HG02870 (cell line): ENCODE results near the gene CCDC172.

ENCODE experiments used
- ATAC-seq: cut with Tn5 transposase; IDR thresholded peaks from one replicate; pipeline ENCODE4 v1.9.1; 2021; ENCODE audit warnings: mild to moderate bottlenecking, moderate library complexity; ENCODE audit not compliant: unreplicated experiment

The CCDC172 gene

DNA sequence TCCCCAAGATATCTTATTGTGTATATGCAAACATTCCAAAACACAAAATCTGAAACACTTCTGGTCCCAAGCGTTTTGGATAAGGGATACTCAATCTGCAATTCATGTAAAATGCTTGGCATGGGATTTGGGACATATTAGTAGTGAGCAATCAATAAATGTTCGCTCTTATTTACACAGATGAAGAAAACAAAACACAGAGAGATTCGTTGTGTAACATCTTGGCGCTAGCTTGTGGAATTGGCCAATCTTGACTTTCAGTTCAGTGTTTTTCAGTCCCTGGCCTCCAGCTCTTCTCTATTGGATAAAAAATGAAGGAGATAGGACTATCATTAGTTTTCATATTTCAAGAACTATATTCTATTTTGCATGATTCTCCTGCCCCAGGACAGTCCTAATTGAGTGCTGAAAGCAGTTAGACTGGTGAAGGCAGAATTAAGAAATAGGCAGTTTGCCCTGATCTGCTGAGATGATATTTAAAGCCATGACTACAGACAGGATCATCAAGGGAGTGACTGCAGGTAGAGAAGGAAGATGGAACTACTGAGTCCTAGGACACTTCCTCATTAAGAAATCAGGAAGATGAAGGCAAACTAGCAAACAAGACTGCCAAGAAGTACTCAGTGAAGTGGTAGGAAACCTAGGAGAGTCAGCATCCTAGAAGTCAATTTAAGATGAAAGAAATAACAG lies 105.2 kb downstream of the CCDC172 start:
- ATAC-seq, result no peak
